Neural progenitor cell (in vitro differentiated cells): ENCODE data around the gene CITED4. TPM values are rescaled to one million over a fixed set of nuclear protein-coding genes. Genes with fewer than 3 reads are reported as not detected.

Experiments
- DNase-seq: peaks from one replicate; pipeline ENCODE4 v3.0.0-alpha.2; 2016; ENCODE audit warnings: low spot score
- H2AFZ ChIP-seq: fragments of 200-600 bp; sonication (generic); replicated peaks from 2 replicates; pipeline ENCODE4 v1.6.1; 2016; ENCODE audit warnings: antibody characterized with exemption
- H3F3A ChIP-seq: fragments of 200-600 bp; sonication (generic); 2 replicates; pipeline ENCODE4 v1.6.1; 2016; ENCODE audit warnings: antibody characterized with exemption, low read depth
- H3K27ac ChIP-seq: fragments of 200-600 bp; sonication (generic); 2 replicates; pipeline ENCODE4 v1.5.1; 2016; ENCODE audit warnings: mild to moderate bottlenecking
- H3K27me3 ChIP-seq: fragments of 200-600 bp; sonication (generic); 2 replicates; pipeline ENCODE4 v1.6.1; 2016; ENCODE audit warnings: mild to moderate bottlenecking, moderate library complexity
- H3K36me3 ChIP-seq: fragments of 200-600 bp; sonication (generic); 2 replicates; pipeline ENCODE4 v1.5.1; 2016
- H3K4me1 ChIP-seq: fragments of 200-600 bp; sonication (generic); 2 replicates; pipeline ENCODE4 v1.6.1; 2016; ENCODE audit warnings: mixed run types
- H3K4me2 ChIP-seq: fragments of 200-600 bp; sonication (generic); 2 replicates; pipeline ENCODE4 v1.6.1; 2016
- H3K4me3 ChIP-seq: fragments of 200-600 bp; sonication (generic); 2 replicates; pipeline ENCODE4 v1.5.1; 2016
- H3K79me2 ChIP-seq: fragments of 200-600 bp; sonication (generic); 2 replicates; pipeline ENCODE4 v1.6.1; 2016; ENCODE audit warnings: low read depth
- H3K9ac ChIP-seq: fragments of 200-600 bp; sonication (generic); 2 replicates; pipeline ENCODE4 v1.6.1; 2016
- H3K9me3 ChIP-seq: fragments of 200-600 bp; sonication (generic); 2 replicates; pipeline ENCODE4 v1.5.1; 2016; ENCODE audit warnings: low read depth
- H4K20me1 ChIP-seq: fragments of 200-600 bp; sonication (generic); 2 replicates; pipeline ENCODE4 v1.6.1; 2016; ENCODE audit warnings: low read depth
- H3K27ac Mint-ChIP-seq: 3 replicates; pipeline ENCODE4 v1.8.0; 2021; ENCODE audit warnings: mixed read lengths
- H3K27me3 Mint-ChIP-seq: 2 replicates; pipeline ENCODE4 v1.8.0; 2022; ENCODE audit warnings: low read depth, mild to moderate bottlenecking, inconsistent platforms, moderate library complexity, mixed read lengths; ENCODE audit not compliant: insufficient read depth
- H3K36me3 Mint-ChIP-seq: 3 replicates; pipeline ENCODE4 v1.8.0; 2021; ENCODE audit warnings: mixed read lengths
- H3K4me1 Mint-ChIP-seq: 3 replicates; pipeline ENCODE4 v1.8.0; 2021; ENCODE audit warnings: mixed read lengths
- H3K4me3 Mint-ChIP-seq: 3 replicates; pipeline ENCODE4 v1.8.0; 2021; ENCODE audit warnings: mild to moderate bottlenecking, moderate library complexity, mixed read lengths
- H3K9me3 Mint-ChIP-seq: 3 replicates; pipeline ENCODE4 v1.8.0; 2020; ENCODE audit warnings: mixed read lengths
- EZH2 ChIP-seq: fragments of 200-600 bp; sonication (generic); IDR thresholded peaks from 2 replicates; pipeline ENCODE4 v1.6.1; 2017; ENCODE audit warnings: antibody characterized with exemption, mild to moderate bottlenecking, moderate library complexity
- EZH2phosphoT487 ChIP-seq: fragments of 200-600 bp; sonication (generic); IDR thresholded peaks from 2 replicates; pipeline ENCODE4 v1.6.1; 2017; ENCODE audit warnings: antibody characterized with exemption
- total RNA-seq: library from RNA; depleted of rRNA; stranded (reverse); fragments of >200 nt; gene quantifications from 2 replicates; pipeline ENCODE4 v1.2.3, GENCODE V29; 2015; ENCODE audit warnings: low replicate concordance
- TF ChIP-seq, protein P1 (sequence below): fragments of 200-600 bp; sonication (generic); IDR thresholded peaks from 2 replicates; pipeline ENCODE4 v1.5.1; 2017; ENCODE audit warnings: antibody characterized with exemption, mild to moderate bottlenecking

The CITED4 gene
- total RNA-seq, 1 donor from 2014 or later, result 0.77 TPM

DNA sequence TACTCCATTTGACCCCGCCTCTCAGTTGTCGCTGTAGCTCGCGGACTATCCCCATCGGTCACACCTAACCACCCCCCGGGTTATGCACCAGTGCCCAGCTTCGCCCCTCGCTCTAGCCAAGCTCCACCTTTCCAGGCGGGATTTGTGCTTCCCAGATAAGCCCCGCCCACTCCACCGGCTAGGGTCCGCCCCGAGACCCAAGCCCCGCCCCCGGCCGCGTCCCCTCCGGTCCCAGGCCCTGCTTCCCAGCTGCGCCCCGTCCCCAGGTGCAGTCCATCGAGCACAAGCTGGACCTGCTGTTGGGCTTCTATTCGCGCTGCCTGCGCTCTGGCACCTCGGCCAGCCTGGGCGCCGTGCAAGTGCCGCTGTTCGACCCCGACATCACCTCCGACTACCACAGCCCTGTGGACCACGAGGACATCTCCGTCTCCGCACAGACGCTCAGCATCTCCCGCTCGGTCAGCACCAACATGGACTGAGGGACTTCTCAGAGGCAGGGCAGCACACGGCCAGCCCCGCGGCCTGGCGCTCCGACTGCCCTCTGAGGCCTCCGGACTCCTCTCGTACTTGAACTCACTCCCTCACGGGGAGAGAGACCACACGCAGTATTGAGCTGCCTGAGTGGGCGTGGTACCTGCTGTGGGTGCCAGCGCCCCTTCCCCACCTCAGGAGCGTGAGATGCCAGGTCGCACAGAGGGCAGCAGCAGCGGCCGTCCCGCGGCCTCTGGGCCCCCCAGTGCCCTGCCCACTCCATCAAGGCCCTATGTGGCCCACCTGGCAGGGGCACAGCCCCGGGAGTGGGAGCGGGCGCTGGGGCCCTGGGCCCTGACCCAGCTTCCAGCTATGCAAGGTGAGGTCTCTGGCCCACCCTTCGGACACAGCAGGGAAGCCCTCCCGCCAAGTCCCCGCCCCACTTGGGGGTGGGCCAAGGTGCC, 23.9 kb downstream of the CITED4 start:
- Histone ChIP-seq H3K79me2 (no peaks in the 10 kb centered on the region), H4K20me1 (no peaks in the 10 kb centered on the region), H3K4me1 (peaks cover 14% of the 10 kb centered on the region), H2AFZ (no peak overlapping the region), H3K36me3 (no peaks in the 10 kb centered on the region), H3F3A (no peaks in the 10 kb centered on the region), H3K9ac (no peak overlapping the region), H3K4me2 (no peak overlapping the region), H3K27ac (no peak overlapping the region), H3K9me3 (no peaks in the 10 kb centered on the region), H3K4me3 (no peak overlapping the region), H3K27me3 (no peaks in the 10 kb centered on the region)
- no peak for DNase-seq
- TF ChIP-seq EZH2, result no peak
- no peak for TF ChIP-seq EZH2phosphoT487
- TF ChIP-seq, protein P1, sequence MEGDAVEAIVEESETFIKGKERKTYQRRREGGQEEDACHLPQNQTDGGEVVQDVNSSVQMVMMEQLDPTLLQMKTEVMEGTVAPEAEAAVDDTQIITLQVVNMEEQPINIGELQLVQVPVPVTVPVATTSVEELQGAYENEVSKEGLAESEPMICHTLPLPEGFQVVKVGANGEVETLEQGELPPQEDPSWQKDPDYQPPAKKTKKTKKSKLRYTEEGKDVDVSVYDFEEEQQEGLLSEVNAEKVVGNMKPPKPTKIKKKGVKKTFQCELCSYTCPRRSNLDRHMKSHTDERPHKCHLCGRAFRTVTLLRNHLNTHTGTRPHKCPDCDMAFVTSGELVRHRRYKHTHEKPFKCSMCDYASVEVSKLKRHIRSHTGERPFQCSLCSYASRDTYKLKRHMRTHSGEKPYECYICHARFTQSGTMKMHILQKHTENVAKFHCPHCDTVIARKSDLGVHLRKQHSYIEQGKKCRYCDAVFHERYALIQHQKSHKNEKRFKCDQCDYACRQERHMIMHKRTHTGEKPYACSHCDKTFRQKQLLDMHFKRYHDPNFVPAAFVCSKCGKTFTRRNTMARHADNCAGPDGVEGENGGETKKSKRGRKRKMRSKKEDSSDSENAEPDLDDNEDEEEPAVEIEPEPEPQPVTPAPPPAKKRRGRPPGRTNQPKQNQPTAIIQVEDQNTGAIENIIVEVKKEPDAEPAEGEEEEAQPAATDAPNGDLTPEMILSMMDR, result no peak
- no peak overlapping the region for H3K27ac Mint-ChIP-seq
- H3K9me3 Mint-ChIP-seq, result peaks cover 10% of the 10 kb centered on the region
- H3K27me3 Mint-ChIP-seq, result no peaks in the 10 kb centered on the region
- peaks cover 8% of the 10 kb centered on the region for H3K4me1 Mint-ChIP-seq
- peaks cover 2% of the 10 kb centered on the region for H3K36me3 Mint-ChIP-seq
- H3K4me3 Mint-ChIP-seq, result no peak overlapping the region

DNA sequence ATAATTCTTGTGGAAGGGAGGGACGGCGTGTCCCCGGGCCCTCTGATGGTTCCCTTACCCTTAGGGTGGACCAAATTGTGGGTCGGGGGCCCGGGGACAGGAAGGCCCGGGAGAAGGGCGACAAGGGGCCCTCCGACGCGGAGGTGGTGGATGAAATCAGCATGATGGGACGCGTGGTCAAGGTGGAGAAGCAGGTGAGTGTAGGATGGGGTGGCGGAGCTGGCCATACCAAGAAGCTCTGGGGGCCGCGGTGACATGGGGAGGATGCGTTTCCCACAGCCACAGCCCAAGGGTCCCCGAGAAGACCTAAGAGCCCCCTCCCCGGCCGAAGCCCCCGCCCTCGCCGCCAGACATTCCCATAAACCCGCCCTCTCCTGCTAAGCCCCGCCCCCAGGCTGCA, 24.6 kb downstream of the CITED4 start:
- H3K27me3 Mint-ChIP-seq, result peaks cover 1% of the 10 kb centered on the region
- Histone ChIP-seq H3K27me3 (no peaks in the 10 kb centered on the region), H3K27ac (no peak overlapping the region), H3K79me2 (no peaks in the 10 kb centered on the region), H3K9me3 (no peaks in the 10 kb centered on the region), H3K4me2 (no peak overlapping the region), H2AFZ (no peak overlapping the region), H4K20me1 (no peaks in the 10 kb centered on the region), H3K9ac (no peak overlapping the region), H3K4me1 (peaks cover 14% of the 10 kb centered on the region), H3K36me3 (no peaks in the 10 kb centered on the region), H3K4me3 (no peak overlapping the region), H3F3A (no peaks in the 10 kb centered on the region)
- no peak for TF ChIP-seq EZH2phosphoT487
- TF ChIP-seq, protein P1, result no peak
- TF ChIP-seq EZH2, result no peak
- H3K27ac Mint-ChIP-seq, result no peak overlapping the region
- H3K9me3 Mint-ChIP-seq, result peaks cover 9% of the 10 kb centered on the region
- no peak for DNase-seq
- H3K4me1 Mint-ChIP-seq, result peaks cover 8% of the 10 kb centered on the region
- H3K36me3 Mint-ChIP-seq, result peaks cover 2% of the 10 kb centered on the region
- no peak overlapping the region for H3K4me3 Mint-ChIP-seq

DNA sequence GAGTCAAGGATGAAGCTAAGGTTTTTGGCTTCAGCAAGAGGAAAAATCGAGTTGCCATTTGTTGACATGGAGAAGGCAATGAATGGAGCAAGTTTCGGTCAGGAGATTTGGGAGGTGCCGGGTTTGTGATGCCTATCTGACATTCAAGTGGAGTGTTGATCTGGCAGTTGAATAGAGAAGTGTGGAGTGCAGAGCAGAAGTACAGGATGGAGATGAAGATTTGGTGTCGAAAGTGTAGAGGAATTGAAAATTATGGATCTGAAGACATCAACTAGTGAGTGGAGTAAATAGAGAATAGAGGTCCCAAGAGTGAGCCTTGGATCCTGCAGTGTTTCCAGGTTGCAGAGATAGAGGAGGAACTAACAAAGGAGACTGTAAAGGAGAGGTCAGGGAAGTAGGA, 25.9 kb downstream of the CITED4 start:
- H3K9ac ChIP-seq, result no peak overlapping the region
- no peak overlapping the region for H3K27ac ChIP-seq
- peaks cover 14% of the 10 kb centered on the region for H3K4me1 ChIP-seq
- H3K79me2 ChIP-seq, result no peaks in the 10 kb centered on the region
- no peaks in the 10 kb centered on the region for H3K9me3 ChIP-seq
- H3K4me2 ChIP-seq, result no peak overlapping the region
- no peak overlapping the region for H2AFZ ChIP-seq
- no peaks in the 10 kb centered on the region for H3K27me3 ChIP-seq
- Mint-ChIP-seq H3K9me3 (no peaks in the 10 kb centered on the region), H3K27ac (no peak overlapping the region), H3K4me3 (no peak overlapping the region), H3K36me3 (peaks cover 2% of the 10 kb centered on the region), H3K27me3 (peaks cover 4% of the 10 kb centered on the region), H3K4me1 (peaks cover 8% of the 10 kb centered on the region)
- DNase-seq, result no peak
- no peak overlapping the region for H3K4me3 ChIP-seq
- no peaks in the 10 kb centered on the region for H3K36me3 ChIP-seq
- H3F3A ChIP-seq, result no peaks in the 10 kb centered on the region
- no peak for TF ChIP-seq EZH2
- TF ChIP-seq EZH2phosphoT487, result no peak
- TF ChIP-seq, protein P1, result no peak
- H4K20me1 ChIP-seq, result no peaks in the 10 kb centered on the region
